Keratinocyte (primary cell): ENCODE measurements around the gene CLEC16A. TPM values are rescaled to one million over a fixed set of nuclear protein-coding genes. Genes with fewer than 3 reads are reported as not detected.

Experiments used
- DNase-seq: peaks from one replicate; pipeline ENCODE4 v3.0.0-alpha.2; 2011; ENCODE audit warnings: low read depth, missing footprints, low spot score
- FAIRE-seq: peaks from 2 replicates; lab custom pipeline; 2011; peaks lifted over from hg19 to GRCh38; lab: Jason Lieb, UNC
- H2AFZ ChIP-seq: 2 replicates; pipeline ENCODE4 v1.6.0; 2012; ENCODE audit warnings: low read length, control low read depth, inconsistent platforms; ENCODE audit not compliant: control insufficient read depth
- H3K27ac ChIP-seq: 2 replicates; pipeline ENCODE4 v1.5.1; 2011; ENCODE audit warnings: low read length; ENCODE audit not compliant: control insufficient read depth, insufficient read depth
- H3K27me3 ChIP-seq: 3 replicates; pipeline ENCODE4 v1.6.0; 2011; ENCODE audit warnings: low read length; ENCODE audit not compliant: control insufficient read depth, insufficient read depth; ENCODE audit errors: extremely low read depth
- H3K36me3 ChIP-seq, 2 experiments: 2 replicates in 1 of 2; 3 replicates in 1 of 2; pipeline ENCODE4 v1.5.1; 2011; ENCODE audit warnings: low read length in 2 of 2, mild to moderate bottlenecking in 1 of 2; ENCODE audit not compliant: control insufficient read depth in 2 of 2, insufficient read depth in 2 of 2; ENCODE audit errors: extremely low read depth in 1 of 2
- H3K4me1 ChIP-seq: 3 replicates; pipeline ENCODE4 v1.5.1; 2011; ENCODE audit warnings: low read length; ENCODE audit not compliant: control insufficient read depth, insufficient read depth; ENCODE audit errors: extremely low read depth
- H3K4me2 ChIP-seq: 3 replicates; pipeline ENCODE4 v1.6.0; 2011; ENCODE audit warnings: low read depth, low read length; ENCODE audit not compliant: control insufficient read depth, insufficient read depth; ENCODE audit errors: extremely low read depth
- H3K4me3 ChIP-seq, 3 experiments: fragments of 200-600 bp in 1 of 3; sonication (generic) in 1 of 3; 2 replicates in 2 of 3; 3 replicates in 1 of 3; pipeline ENCODE4 v1.5.1; 2011 to 2016; ENCODE audit warnings: low read length in 3 of 3, mild to moderate bottlenecking in 3 of 3, control low read depth in 2 of 3, inconsistent platforms in 1 of 3, low read depth in 1 of 3, mixed read lengths in 1 of 3, mixed run types in 1 of 3, moderate library complexity in 1 of 3; ENCODE audit not compliant: control insufficient read depth in 2 of 3, insufficient read depth in 2 of 3; ENCODE audit errors: extremely low read depth in 1 of 3
- H3K79me2 ChIP-seq: 2 replicates; pipeline ENCODE4 v1.6.0; 2012; ENCODE audit warnings: low read length; ENCODE audit not compliant: control insufficient read depth, insufficient read depth
- H3K9ac ChIP-seq: 3 replicates; pipeline ENCODE4 v1.6.0; 2011; ENCODE audit warnings: low read length; ENCODE audit not compliant: control insufficient read depth, insufficient read depth; ENCODE audit errors: extremely low read depth
- H3K9me1 ChIP-seq: 3 replicates; pipeline ENCODE4 v1.6.0; 2011; ENCODE audit warnings: low read length; ENCODE audit not compliant: control insufficient read depth, insufficient read depth; ENCODE audit errors: extremely low read depth
- H3K9me3 ChIP-seq: 2 replicates; pipeline ENCODE4 v1.5.1; 2012; ENCODE audit warnings: low read depth, low read length; ENCODE audit not compliant: control insufficient read depth
- H4K20me1 ChIP-seq: 3 replicates; pipeline ENCODE4 v1.6.0; 2011; ENCODE audit warnings: low read length; ENCODE audit not compliant: control insufficient read depth, insufficient read depth; ENCODE audit errors: extremely low read depth
- CTCF ChIP-seq, 3 experiments: IDR thresholded peaks in 1 of 3; conservative IDR thresholded peaks in 1 of 3; optimal IDR thresholded peaks in 1 of 3; 2 replicates in 2 of 3; 3 replicates in 1 of 3; pipeline versions ENCODE3 to v1.5.1; 2011; ENCODE audit warnings: low read length in 3 of 3, mild to moderate bottlenecking in 3 of 3, moderate library complexity in 2 of 3, control low read depth in 1 of 3, inconsistent platforms in 1 of 3; ENCODE audit not compliant: insufficient read depth in 2 of 3; ENCODE audit errors: extremely low read depth in 1 of 3
- EZH2 ChIP-seq: IDR thresholded peaks from one replicate; pipeline ENCODE4 v1.6.1; 2012; ENCODE audit warnings: inconsistent platforms, mild to moderate bottlenecking, low read length, moderate library complexity
- dilution Hi-C: fragments of 300-500 bp; cut with MboI; formaldehyde crosslinking; loops from one replicate; pipeline ENCODE4 v1.7.0; 2020; ENCODE audit warnings: low sequenced_read_pairs; ENCODE audit not compliant: extremely low pct_ligation_motif_present
- polyA plus RNA-seq, 5 experiments: library from polyadenylated mRNA; depleted of rRNA in 3 of 5; stranded (reverse) in 3 of 5; stranded (forward) in 1 of 5; unstranded in 1 of 5; fragments of >200 nt; gene quantifications; 1 replicate in 1 of 5; 2 replicates in 3 of 5; 3 replicates in 1 of 5; pipeline versions ENCODE4 v1.2.1 to v1.2.3, GENCODE V29; 2011 to 2012; ENCODE audit warnings: missing spikeins in 2 of 5, low read depth in 1 of 5, low replicate concordance in 1 of 5

CLEC16A gene
- polyA plus RNA-seq, 1 donor (not counting 4 experiments of a cell fraction or from before 2014, with no cell fraction given), result 9.5 TPM

- Histone ChIP-seq H3K4me3 (no peak overlapping the region), H3K9me1 (no peaks in the 10 kb centered on the region), H3K4me1 (peaks cover 3% of the 10 kb centered on the region), H3K27me3 (no peaks in the 10 kb centered on the region), H3K9me3 (no peaks in the 10 kb centered on the region), H3K36me3 (no peaks in the 10 kb centered on the region), H2AFZ (no peak overlapping the region), H3K27ac (no peak overlapping the region), H3K9ac (no peak overlapping the region), H3K79me2 (no peaks in the 10 kb centered on the region), H3K4me2 (no peak overlapping the region), H4K20me1 (no peaks in the 10 kb centered on the region)
- FAIRE-seq (no peak), DNase-seq (no peak)
- dilution Hi-C loops, result loop anchor here (25.0 kb wide), 1 partner anchor 184 kb away; the partner anchor contains the start of gene NUBP1
- TF ChIP-seq CTCF (optimal IDR thresholded peaks at IDR 0.05 in 1 of 3, IDR thresholded peaks at IDR 0.05 in 1 of 3, conservative IDR thresholded peaks at IDR 0.05 in 1 of 3; ENCODE audit: extremely low read depth in 1 of 3, insufficient read depth in 2 of 3, low read length in 3 of 3), result no peak
Observed at GRCh38 chr16:10920726-10921427, 23.5 kb upstream of the CLEC16A start.

DNA sequence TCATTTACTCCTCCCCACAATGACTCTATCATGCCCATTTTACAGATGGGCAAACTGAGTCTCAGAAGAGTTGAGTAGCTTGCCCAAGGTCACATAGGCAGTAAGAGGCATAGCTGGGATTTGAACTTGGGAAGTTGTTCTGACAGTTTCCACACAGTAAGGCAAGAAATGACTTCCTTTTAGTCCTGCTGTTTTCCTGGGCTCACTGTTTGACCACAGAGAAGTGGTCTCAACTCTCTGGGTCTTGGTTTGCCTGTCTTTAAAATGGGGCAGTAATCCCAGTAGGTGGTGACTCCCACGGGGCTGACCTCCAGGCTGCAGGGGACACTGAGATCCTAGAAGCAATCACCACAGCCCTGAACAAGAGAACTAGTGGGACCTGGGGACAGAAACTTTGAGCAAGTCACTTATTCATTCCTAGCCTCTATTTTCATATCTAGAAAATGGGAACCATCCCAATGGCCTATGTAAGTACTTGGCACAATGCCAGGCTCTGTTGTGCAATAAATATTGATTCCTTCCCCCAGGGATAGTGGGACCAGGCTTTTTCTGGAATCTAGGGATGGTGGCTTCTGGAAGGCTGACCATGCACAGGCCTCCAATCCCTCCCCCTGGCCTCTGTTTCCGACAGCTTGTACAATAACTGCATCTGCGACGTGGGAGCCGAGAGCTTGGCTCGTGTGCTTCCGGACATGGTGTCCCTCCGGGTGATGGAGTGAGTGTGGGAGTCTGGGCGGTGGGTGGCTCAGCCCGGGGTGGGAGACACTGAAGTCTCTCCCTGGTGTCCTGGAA is 22.6 kb upstream of the CLEC16A start:
- no peak overlapping the region for H2AFZ ChIP-seq
- no peak overlapping the region for H3K9ac ChIP-seq
- no peak overlapping the region for H3K4me2 ChIP-seq
- H3K36me3 ChIP-seq, result peaks cover 0 to 1% of the 10 kb centered on the region in 2 experiments
- no peak overlapping the region for H3K27ac ChIP-seq
- no peaks in the 10 kb centered on the region for H3K9me1 ChIP-seq
- TF ChIP-seq EZH2 (no peak), CTCF (optimal IDR thresholded peaks at IDR 0.05 in 1 of 3, IDR thresholded peaks at IDR 0.05 in 1 of 3, conservative IDR thresholded peaks at IDR 0.05 in 1 of 3; ENCODE audit: extremely low read depth in 1 of 3, insufficient read depth in 2 of 3, low read length in 3 of 3) (no peak)
- no peak for FAIRE-seq
- DNase-seq, result no peak
- dilution Hi-C loops, result loop anchor here (25.0 kb wide), 1 partner anchor 184 kb away; the partner anchor contains the start of gene NUBP1
- peaks cover 3% of the 10 kb centered on the region for H3K4me1 ChIP-seq
- no peaks in the 10 kb centered on the region for H4K20me1 ChIP-seq
- no peaks in the 10 kb centered on the region for H3K79me2 ChIP-seq
- no peaks in the 10 kb centered on the region for H3K27me3 ChIP-seq
- no peaks in the 10 kb centered on the region for H3K9me3 ChIP-seq
- H3K4me3 ChIP-seq, result no peak overlapping the region
